HEK293T (cell line): Measurements from ENCODE around the gene KCNMA1.

ENCODE experiments used
- ELF4 ChIP-seq: fragments of 450-650 bp; IDR thresholded peaks from 2 replicates; pipeline ENCODE4 v1.6.1; 2017; ENCODE audit warnings: antibody characterized with exemption
- FOXA1 ChIP-seq: fragments of 450-650 bp; IDR thresholded peaks from 2 replicates; pipeline ENCODE4 v1.6.1; 2016; ENCODE audit warnings: mild to moderate bottlenecking
- L3MBTL2 ChIP-seq: fragments of 450-650 bp; conservative IDR thresholded peaks from 2 replicates; pipeline ENCODE4 v1.6.1; 2016; ENCODE audit warnings: mild to moderate bottlenecking
- NFRKB ChIP-seq: fragments of 450-650 bp; IDR thresholded peaks from 2 replicates; pipeline ENCODE4 v1.6.1; 2016; ENCODE audit warnings: mild to moderate bottlenecking, moderate library complexity
- ZNF384 ChIP-seq: fragments of 450-650 bp; IDR thresholded peaks from 2 replicates; pipeline ENCODE4 v1.6.1; 2016

GRCh38 chr10:77679217-77679616 lies 41.6 kb upstream of the KCNMA1 start:
- TF ChIP-seq ELF4 (no peak), FOXA1 (no peak), L3MBTL2 (no peak), NFRKB (no peak), ZNF384 (no peak)
